HepG2 (cell line): ENCODE results near the gene TP73. TPM values are rescaled to one million over a fixed set of nuclear protein-coding genes. Genes with fewer than 3 reads are reported as not detected.

Source experiments
- FOXA3 ChIP-seq: IDR thresholded peaks from 2 replicates; pipeline ENCODE4 v1.6.1; 2016; ENCODE audit warnings: missing genetic modification reagents, missing compliant biosample characterization
- STAT5B ChIP-seq: sonication (generic); formaldehyde crosslinking; IDR thresholded peaks from 2 replicates; pipeline ENCODE4 v1.4.0; 2020; ENCODE audit warnings: missing genetic modification reagents
- ZBTB40 ChIP-seq, 2 experiments: fragments of 450-650 bp in 1 of 2; sonication (generic) in 1 of 2; formaldehyde crosslinking in 1 of 2; IDR thresholded peaks; 2 replicates each; pipeline versions ENCODE4 v1.6.1 to v1.8.0; 2016 to 2022; ENCODE audit warnings: antibody characterized with exemption in 1 of 2, mild to moderate bottlenecking in 1 of 2, missing genetic modification reagents in 1 of 2
- polyA plus RNA-seq, 8 experiments: library from polyadenylated mRNA; depleted of rRNA in 3 of 8; stranded (reverse) in 7 of 8; unstranded in 1 of 8; fragments of >200 nt; fragmentation: Illumina TruSeq in 4 of 8; extraction: Trizol in 4 of 8; gene quantifications; 2 replicates each; pipeline versions ENCODE4 v1.2.1 to v1.2.3, GENCODE V29; 2011 to 2016; ENCODE audit warnings: low read depth in 4 of 8, missing spikeins in 1 of 8, mixed read lengths in 1 of 8; ENCODE audit not compliant: insufficient read depth in 1 of 8
- total RNA-seq, 5 experiments: library from RNA; depleted of rRNA; stranded (reverse); fragments of >200 nt; fragmentation: Illumina TruSeq; extraction: Trizol; gene quantifications; 2 replicates each; pipeline ENCODE4 v1.2.3, GENCODE V29; 2016; ENCODE audit warnings: low read depth in 1 of 5

TP73 gene
- total and polyA plus RNA-seq, 2 of the 13 experiments (the other 11 are each of a cell fraction or from before 2014, with no cell fraction given), result 0.49 to 1.1 TPM

- no peak for TF ChIP-seq ZBTB40 (IDR thresholded peaks at IDR 0.05)
- no peak for TF ChIP-seq ZBTB40 (CRISPR knock-in tag; IDR thresholded peaks at IDR 0.05)
- TF ChIP-seq FOXA3 (CRISPR knock-in tag), result no peak
- no peak for TF ChIP-seq STAT5B (CRISPR knock-in tag)
- TF ChIP-seq, all 625 proteins: peak for 0
Measured at GRCh38 chr1:3641046-3641760, 11.1 kb upstream of the TP73 start (continued).
